Bronchial epithelial cell (primary cell): ENCODE results near the gene CEACAM20. TPM values are rescaled to one million over a fixed set of nuclear protein-coding genes. Genes with fewer than 3 reads are reported as not detected.

Experiments
- DNase-seq: peaks from one replicate; pipeline ENCODE4 v3.0.0-alpha.2; 2010; ENCODE audit warnings: low read depth
- FAIRE-seq: peaks from 2 replicates; lab custom pipeline; 2011; peaks lifted over from hg19 to GRCh38; lab: Jason Lieb, UNC
- H3K27me3 ChIP-seq: 2 replicates; pipeline ENCODE4 v1.5.1; 2011; ENCODE audit warnings: low read length; ENCODE audit not compliant: control insufficient read depth, insufficient read depth
- H3K36me3 ChIP-seq: 2 replicates; pipeline ENCODE4 v1.5.1; 2011; ENCODE audit warnings: low read length; ENCODE audit not compliant: control insufficient read depth, insufficient read depth
- H3K4me3 ChIP-seq: 2 replicates; pipeline ENCODE4 v1.5.1; 2011; ENCODE audit warnings: mild to moderate bottlenecking, low read depth, low read length, control low read depth
- total RNA-seq: library from RNA; depleted of rRNA; stranded (reverse); fragments of >200 nt; gene quantifications from 2 replicates; pipeline ENCODE4 v1.2.1, GENCODE V29; 2014
- TF ChIP-seq, protein P1 (sequence below): IDR thresholded peaks from 2 replicates; pipeline ENCODE4 v1.5.1; 2011; ENCODE audit warnings: mild to moderate bottlenecking, moderate library complexity, low read length, control low read depth, inconsistent platforms; ENCODE audit not compliant: insufficient read depth, severe bottlenecking

The CEACAM20 gene
- total RNA-seq, 1 donor from 2014 or later = not detected

DNA sequence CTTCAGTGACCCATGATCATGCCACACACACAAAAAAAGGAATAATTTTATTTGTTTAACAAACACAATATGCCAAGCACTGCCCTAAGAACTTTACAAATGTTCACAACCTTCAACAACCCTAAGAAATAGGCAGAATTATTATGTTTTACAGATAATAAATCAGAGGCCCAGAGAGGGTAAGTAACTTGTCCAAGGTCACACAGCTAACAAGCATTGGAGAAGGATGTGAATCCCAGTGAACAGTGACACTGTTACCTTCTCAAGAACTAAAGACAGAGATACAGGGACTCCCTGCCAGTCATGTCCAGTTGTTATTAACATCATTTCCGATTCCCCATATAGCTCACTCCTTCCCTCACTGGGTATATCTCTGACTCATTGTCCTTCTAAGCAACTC, 13.6 kb downstream of the CEACAM20 start:
- Histone ChIP-seq H3K36me3 (no peaks in the 10 kb centered on the region), H3K4me3 (no peak overlapping the region), H3K27me3 (no peaks in the 10 kb centered on the region)
- DNase-seq (no peak), FAIRE-seq (no peak)
- TF ChIP-seq, protein P1, sequence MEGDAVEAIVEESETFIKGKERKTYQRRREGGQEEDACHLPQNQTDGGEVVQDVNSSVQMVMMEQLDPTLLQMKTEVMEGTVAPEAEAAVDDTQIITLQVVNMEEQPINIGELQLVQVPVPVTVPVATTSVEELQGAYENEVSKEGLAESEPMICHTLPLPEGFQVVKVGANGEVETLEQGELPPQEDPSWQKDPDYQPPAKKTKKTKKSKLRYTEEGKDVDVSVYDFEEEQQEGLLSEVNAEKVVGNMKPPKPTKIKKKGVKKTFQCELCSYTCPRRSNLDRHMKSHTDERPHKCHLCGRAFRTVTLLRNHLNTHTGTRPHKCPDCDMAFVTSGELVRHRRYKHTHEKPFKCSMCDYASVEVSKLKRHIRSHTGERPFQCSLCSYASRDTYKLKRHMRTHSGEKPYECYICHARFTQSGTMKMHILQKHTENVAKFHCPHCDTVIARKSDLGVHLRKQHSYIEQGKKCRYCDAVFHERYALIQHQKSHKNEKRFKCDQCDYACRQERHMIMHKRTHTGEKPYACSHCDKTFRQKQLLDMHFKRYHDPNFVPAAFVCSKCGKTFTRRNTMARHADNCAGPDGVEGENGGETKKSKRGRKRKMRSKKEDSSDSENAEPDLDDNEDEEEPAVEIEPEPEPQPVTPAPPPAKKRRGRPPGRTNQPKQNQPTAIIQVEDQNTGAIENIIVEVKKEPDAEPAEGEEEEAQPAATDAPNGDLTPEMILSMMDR = no peak

DNA sequence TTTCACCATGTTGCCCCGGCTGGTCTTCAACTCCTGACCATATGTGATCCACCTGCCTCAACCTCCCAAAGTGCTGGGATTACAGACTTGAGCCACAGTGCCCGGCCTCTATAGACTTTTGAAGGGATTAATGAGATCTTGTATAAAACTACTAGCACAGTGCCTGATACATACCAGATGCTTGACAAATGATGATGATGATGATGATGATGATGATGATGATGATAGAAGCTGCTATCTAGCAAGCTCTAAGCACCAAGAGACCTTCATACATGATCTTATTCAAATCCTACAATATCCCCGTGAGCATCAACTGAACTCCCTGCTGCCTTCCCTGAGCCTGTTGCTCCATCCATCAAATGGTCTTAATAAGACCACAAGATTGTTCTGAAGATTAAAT, 14.4 kb downstream of the CEACAM20 start:
- TF ChIP-seq, protein P1 = no peak
- Histone ChIP-seq H3K36me3 (no peaks in the 10 kb centered on the region), H3K4me3 (no peak overlapping the region), H3K27me3 (no peaks in the 10 kb centered on the region)
- DNase-seq (no peak), FAIRE-seq (no peak)

DNA sequence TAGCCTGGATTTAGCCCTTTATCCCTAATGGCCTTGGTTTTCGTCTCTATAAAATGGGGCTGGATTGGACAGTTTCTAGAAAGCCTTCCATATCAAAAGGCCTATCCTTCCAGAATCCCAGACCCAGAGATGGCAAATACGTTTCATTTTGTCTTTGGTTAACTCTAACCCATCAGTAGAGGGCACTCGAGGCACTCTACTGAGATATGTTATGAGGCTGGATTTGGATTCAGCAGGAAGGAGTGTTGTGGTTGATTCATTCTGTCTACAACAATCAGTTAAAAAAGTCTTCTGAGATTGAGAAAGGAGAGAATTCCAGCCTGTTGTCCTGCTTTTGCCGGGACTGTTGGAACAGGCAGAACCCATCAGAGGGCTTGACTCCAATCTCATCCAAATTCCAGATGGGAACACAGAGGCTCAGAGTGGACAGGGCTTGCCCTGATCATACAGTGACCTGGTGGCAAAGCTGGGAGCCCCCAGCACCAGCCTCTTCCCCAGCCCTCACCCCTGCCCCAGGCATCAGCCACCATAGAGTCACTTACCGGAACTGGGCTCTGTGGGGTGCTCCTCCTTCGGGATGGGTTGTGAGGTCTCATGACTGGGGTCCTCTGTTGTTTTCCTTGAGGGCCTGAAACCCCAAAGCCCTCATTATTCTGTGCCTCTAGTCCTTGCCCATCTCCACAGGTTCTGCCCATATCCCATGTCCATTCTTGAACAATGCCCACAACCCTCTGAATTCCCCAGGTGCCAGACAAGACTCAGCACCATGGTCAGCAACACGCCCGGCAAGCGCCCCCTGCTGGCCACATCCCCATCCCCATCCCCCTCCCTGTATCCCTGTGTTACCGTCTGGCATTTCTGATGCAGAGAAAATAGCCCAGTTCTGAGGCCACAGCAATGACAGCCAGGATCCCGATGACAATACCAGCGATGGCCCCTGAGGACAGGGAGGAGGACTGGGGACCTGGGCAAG, 16.9 kb downstream of the CEACAM20 start:
- TF ChIP-seq, protein P1 = peak; percentile 82
- DNase-seq (peak; percentile 67), FAIRE-seq (peak; percentile 36)
- no peak overlapping the region for H3K4me3 ChIP-seq
- H3K27me3 ChIP-seq = no peaks in the 10 kb centered on the region
- H3K36me3 ChIP-seq = no peaks in the 10 kb centered on the region

DNA sequence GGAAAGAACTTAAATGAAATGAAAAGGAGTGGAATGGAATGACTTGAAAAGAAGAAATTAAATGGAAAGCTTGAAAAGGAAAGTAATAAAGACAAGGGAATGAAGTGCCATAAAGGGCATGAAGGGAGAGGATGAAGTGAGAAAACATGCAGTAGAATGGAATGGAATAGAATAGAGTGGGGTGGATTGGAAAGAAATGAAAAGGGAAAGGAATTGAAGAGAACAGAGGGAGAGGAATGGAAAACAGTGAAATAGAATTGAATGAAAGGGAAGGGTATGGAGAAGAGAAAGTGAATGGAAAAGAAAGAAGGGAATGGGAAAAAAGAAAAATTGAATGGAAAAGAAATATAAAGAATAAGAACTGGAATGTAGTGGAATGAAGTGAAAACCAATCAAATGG, 20.0 kb downstream of the CEACAM20 start:
- H3K4me3 ChIP-seq = no peak overlapping the region
- DNase-seq (no peak), FAIRE-seq (no peak)
- H3K27me3 ChIP-seq = no peaks in the 10 kb centered on the region
- TF ChIP-seq, protein P1 = no peak
- H3K36me3 ChIP-seq = no peaks in the 10 kb centered on the region

DNA sequence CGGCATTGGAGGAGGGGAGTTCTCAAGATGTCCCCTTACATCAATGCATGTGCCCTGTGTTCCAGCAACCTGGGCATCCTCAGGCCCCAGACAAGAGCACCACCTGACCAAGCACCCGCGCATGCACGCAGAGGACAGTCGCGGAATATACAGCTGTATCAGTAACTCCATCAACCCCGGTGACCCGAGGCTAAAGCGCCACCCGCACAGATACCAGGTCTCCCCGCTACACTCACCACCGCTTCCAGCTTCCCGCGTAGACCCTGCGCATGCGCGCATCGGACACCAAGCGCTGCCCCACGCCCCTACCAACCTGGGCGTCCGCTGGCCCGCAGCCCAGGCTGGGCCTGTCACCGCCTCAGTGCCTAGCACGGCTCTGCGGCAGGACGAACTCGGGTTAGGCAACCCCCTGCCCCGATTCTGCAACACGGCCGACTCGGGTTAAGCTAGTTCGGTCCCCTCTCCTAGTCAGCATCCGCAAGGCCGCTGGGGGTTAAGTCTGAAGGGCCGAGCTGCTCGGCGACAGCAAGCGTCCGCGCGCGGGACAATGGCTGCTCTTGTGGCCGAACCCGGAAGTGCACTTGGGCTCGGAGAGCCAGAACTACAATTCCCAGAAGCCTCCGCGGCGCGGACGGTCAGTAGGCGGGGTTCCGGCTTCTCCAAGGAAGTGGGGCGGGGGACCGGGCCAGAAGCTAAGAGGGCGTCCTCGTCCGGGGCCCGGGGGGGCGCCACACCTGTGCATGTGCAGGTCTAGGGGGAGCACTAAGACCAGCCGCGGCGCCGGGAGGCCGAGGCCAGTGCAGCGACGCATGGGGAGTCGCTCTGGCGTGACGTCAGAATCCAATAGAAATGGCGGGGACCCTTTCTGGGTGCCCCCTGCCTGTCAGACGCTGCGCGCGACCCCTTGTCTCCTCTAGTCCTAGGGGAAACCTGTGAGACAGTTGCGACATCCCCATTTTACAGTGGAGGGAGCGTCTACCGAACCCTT, 29.2 kb downstream of the CEACAM20 start, which contains the start of gene ZNF180:
Gene ZNF180 (minus strand): TSS at position 561 of the 988 bp plus-strand sequence. CDS start 3,188 bp downstream, outside the sequence.
- peak; percentile 50 for FAIRE-seq
- peaks cover 5% of the 10 kb centered on the region for H3K36me3 ChIP-seq
- H3K27me3 ChIP-seq = no peaks in the 10 kb centered on the region
- H3K4me3 ChIP-seq = peak within 1 kb of the TSS; percentile 81
- DNase-seq = peak; percentile 89
- TF ChIP-seq, protein P1 = peak; percentile 42
